HG02884 (cell line): ENCODE results near the gene RYR2.

ENCODE experiments used
- ATAC-seq: cut with Tn5 transposase; IDR thresholded peaks from one replicate; pipeline ENCODE4 v1.9.1; 2021; ENCODE audit warnings: mild to moderate bottlenecking, moderate library complexity; ENCODE audit not compliant: unreplicated experiment

RYR2 gene

GRCh38 chr1:237191403-237191802 is 149.4 kb downstream of the RYR2 start:
- ATAC-seq, result no peak

GRCh38 chr1:237197470-237198425 is 155.8 kb downstream of the RYR2 start:
- ATAC-seq, result no peak

GRCh38 chr1:237199026-237199425 is 157.0 kb downstream of the RYR2 start:
- ATAC-seq, result no peak

GRCh38 chr1:237201155-237201554 is 159.2 kb downstream of the RYR2 start:
- no peak for ATAC-seq

GRCh38 chr1:237204841-237205240 is 162.9 kb downstream of the RYR2 start:
- no peak for ATAC-seq

GRCh38 chr1:237205400-237206064 is 163.5 kb downstream of the RYR2 start:
- ATAC-seq, result no peak

GRCh38 chr1:237206065-237206414 is 164.1 kb downstream of the RYR2 start:
- ATAC-seq, result no peak

- ATAC-seq, result no peak
Observed at GRCh38 chr1:237211031-237211430, 169.0 kb downstream of the RYR2 start.

- no peak for ATAC-seq
Observed at GRCh38 chr1:237211540-237211939, 169.6 kb downstream of the RYR2 start.

- no peak for ATAC-seq
Observed at GRCh38 chr1:237219751-237220642, 178.0 kb downstream of the RYR2 start.

GRCh38 chr1:237223419-237223818 is 181.4 kb downstream of the RYR2 start:
- ATAC-seq, result no peak

- ATAC-seq, result no peak
Observed at GRCh38 chr1:237226177-237226944, 184.4 kb downstream of the RYR2 start.

GRCh38 chr1:237227476-237227875 is 185.5 kb downstream of the RYR2 start:
- no peak for ATAC-seq

- no peak for ATAC-seq
Observed at GRCh38 chr1:237228421-237228820, 186.4 kb downstream of the RYR2 start.

- ATAC-seq, result no peak
Observed at GRCh38 chr1:237229333-237229732, 187.3 kb downstream of the RYR2 start.

- no peak for ATAC-seq
Observed at GRCh38 chr1:237232501-237232900, 190.5 kb downstream of the RYR2 start.

- no peak for ATAC-seq
Observed at GRCh38 chr1:237235091-237235490, 193.1 kb downstream of the RYR2 start.

- no peak for ATAC-seq
Observed at GRCh38 chr1:237237721-237238120, 195.7 kb downstream of the RYR2 start.

- ATAC-seq, result no peak
Observed at GRCh38 chr1:237239248-237239647, 197.3 kb downstream of the RYR2 start.

GRCh38 chr1:237241038-237241437 is 199.1 kb downstream of the RYR2 start:
- ATAC-seq, result no peak
